IPS DF 4.7 (cell line): ENCODE results near the gene ANKRD10.

Source experiments
- DNase-seq: peaks from one replicate; pipeline ENCODE4 v3.0.0-alpha.2; 2013; ENCODE audit warnings: low spot score; ENCODE audit errors: extremely low read depth

ANKRD10 gene

GRCh38 chr13:110944968-110945927, 30.4 kb upstream of the ANKRD10 start:
- no peak for DNase-seq

GRCh38 chr13:110944121-110944967, 29.5 kb upstream of the ANKRD10 start:
- DNase-seq, result no peak

- no peak for DNase-seq
Observed at GRCh38 chr13:110942248-110942981, 27.5 kb upstream of the ANKRD10 start.

GRCh38 chr13:110938662-110939421, 24.0 kb upstream of the ANKRD10 start:
- DNase-seq, result no peak

GRCh38 chr13:110937511-110938285, 22.8 kb upstream of the ANKRD10 start:
- DNase-seq, result no peak

GRCh38 chr13:110936519-110936918, 21.6 kb upstream of the ANKRD10 start:
- no peak for DNase-seq

- DNase-seq, result no peak
Observed at GRCh38 chr13:110932588-110932987, 17.7 kb upstream of the ANKRD10 start.

GRCh38 chr13:110929104-110929777, 14.4 kb upstream of the ANKRD10 start:
- DNase-seq, result no peak

- DNase-seq, result no peak
Observed at GRCh38 chr13:110925023-110925612, 10.2 kb upstream of the ANKRD10 start.

- DNase-seq, result no peak
Observed at GRCh38 chr13:110924639-110924934, 9.7 kb upstream of the ANKRD10 start.

GRCh38 chr13:110923777-110924638, 9.1 kb upstream of the ANKRD10 start:
- DNase-seq, result no peak

- no peak for DNase-seq
Observed at GRCh38 chr13:110923086-110923485, 8.2 kb upstream of the ANKRD10 start.

GRCh38 chr13:110922506-110922905, 7.6 kb upstream of the ANKRD10 start:
- no peak for DNase-seq

- DNase-seq, result no peak
Observed at GRCh38 chr13:110921695-110922094, 6.8 kb upstream of the ANKRD10 start.

- DNase-seq, result no peak
Observed at GRCh38 chr13:110921209-110921608, 6.3 kb upstream of the ANKRD10 start.

GRCh38 chr13:110920038-110920437, 5.2 kb upstream of the ANKRD10 start:
- no peak for DNase-seq

GRCh38 chr13:110916301-110917142, 1.7 kb upstream of the ANKRD10 start:
- DNase-seq, result no peak

GRCh38 chr13:110915874-110916206, 971 bp upstream of the ANKRD10 start:
- no peak for DNase-seq
